Heart left ventricle (tissue), 16 donors: Measurements from ENCODE around the gene KSR2. TPM values are rescaled to one million over a fixed set of nuclear protein-coding genes. Genes with fewer than 3 reads are reported as not detected.
"Not testable (repeated sequence)": the region's sequence is repeated elsewhere in the genome, so short reads cannot be mapped to it uniquely, and the experiment has no call there.

Source experiments
- ATAC-seq, 4 donors: fragments of 200-7000 bp; cut with Tn5 transposase; one replicate each; pipeline ENCODE4 v1.9.1; 2020 to 2022; ENCODE audit warnings: moderate library complexity in 4 of 4, mild to moderate bottlenecking in 3 of 4, moderate number of reproducible peaks in 1 of 4
- DNase-seq, 5 donors: peaks; one replicate each; pipeline ENCODE4 v3.0.0-alpha.2; 2020
- H3K27ac ChIP-seq, 12 donors: fragments of 200-600 bp; sonication (generic) in 4 of 12; one replicate each; pipeline versions ENCODE4 v1.5.0 to v1.8.0; 2016 to 2022; ENCODE audit warnings: mild to moderate bottlenecking in 2 of 12
- H3K27me3 ChIP-seq, 9 donors: fragments of 200-600 bp; sonication (generic) in 2 of 9; one replicate each; pipeline versions ENCODE4 v1.5.1 to v1.8.0; 2016 to 2022; ENCODE audit warnings: mild to moderate bottlenecking in 3 of 9
- H3K36me3 ChIP-seq, 9 donors: fragments of 200-600 bp; sonication (generic) in 2 of 9; one replicate each; pipeline versions ENCODE4 v1.5.0 to v1.8.0; 2018 to 2022; ENCODE audit warnings: mild to moderate bottlenecking in 2 of 9
- H3K4me1 ChIP-seq, 12 donors: fragments of 200-600 bp; sonication (generic) in 4 of 12; one replicate each; pipeline versions ENCODE4 v1.5.0 to v1.8.0; 2016 to 2022; ENCODE audit warnings: mild to moderate bottlenecking in 3 of 12
- H3K4me3 ChIP-seq, 12 donors: fragments of 200-600 bp; sonication (generic) in 4 of 12; one replicate each; pipeline versions ENCODE4 v1.5.0 to v1.8.0; 2017 to 2022; ENCODE audit warnings: mild to moderate bottlenecking in 9 of 12, moderate library complexity in 4 of 12
- H3K9me3 ChIP-seq, 12 donors: fragments of 200-600 bp; sonication (generic) in 4 of 12; one replicate each; pipeline versions ENCODE4 v1.5.0 to v1.8.0; 2016 to 2022; ENCODE audit warnings: mild to moderate bottlenecking in 1 of 12
- CTCF ChIP-seq, 12 donors: fragments of 200-600 bp; sonication (generic) in 4 of 12; IDR thresholded peaks; one replicate each; pipeline versions ENCODE4 v1.5.0 to v1.8.0; 2018 to 2022; ENCODE audit warnings: antibody characterized with exemption in 12 of 12, mild to moderate bottlenecking in 5 of 12
- POLR2A ChIP-seq, 2 donors: fragments of 450-650 bp; IDR thresholded peaks; one replicate each; pipeline ENCODE4 v1.6.1; 2017; ENCODE audit warnings: antibody characterized with exemption in 2 of 2, mild to moderate bottlenecking in 2 of 2, moderate library complexity in 2 of 2
- whole genome bisulfite sequencing, 4 donors: extraction: QIAGEN DNeasy Blood & Tissue Kit in 2 of 4; methylation state at CpG; one replicate each; pipeline versions ENCODE4 v1.1.5 to v1.1.7; 2013 to 2018; 5-methylcytosine and 5-hydroxymethylcytosine counted together
- intact Hi-C, 10 donors: fragments of 100-400 bp; cut with DNase I; formaldehyde crosslinking; loops; one replicate each; pipeline versions ENCODE4 v1.11.1 to v1.14.2; 2022
- polyA plus RNA-seq, 2 donors: library from polyadenylated mRNA; stranded (reverse); fragments of 200-250 nt; gene quantifications; one replicate each; pipeline ENCODE4 v1.2.3, GENCODE V29; 2013
- total RNA-seq, 9 donors: library from RNA; depleted of rRNA in 2 of 9; stranded (reverse); fragments of >200 nt in 2 of 9; fragmentation: NEBNext Ultra II Directional in 3 of 9; extraction: Animal tissue kit (Norgen Biotek cat#: 25700) in 3 of 9; gene quantifications; one replicate each; pipeline versions ENCODE4 v1.1.0 to v1.2.4, GENCODE V29; 2016 to 2023
- donor health status: ischemic (EF 13 %, LVEDD 7.1; RV severe dilation, severe dysfunction).
- donor health status: healthy with polysubstance abuse.
- donor health status: DM: no; HTN: yes; CAD: no.
- donor health status: DM: no; HTN: no; CAD: no.
- donor health status: ischemic (EF 25% LVEDD 6.9; RV normal size, moderate dysfunction).
- donor health status: ischemic (EF 25% LVEDD 5.7; RV mildly dilated, moderate dysfunction).
- donor health status: healthy.
- donor health status: DM: yes; HTN: yes; CAD: no.
- donor health status: ischemic (EF 35%, LVEDD 5.7; RV mildly dilated, moderate dysfunction).
- donor health status: nonischemic (EF 11% LVEDD 7.7; RV severe dilation, severe dysfunction).
- donor health status: DM: yes; HTN: yes; CAD: no.
- donor health status: PGD.
- donor health status: ischemic (EF 29% LVEDD 5.4; RV normal size, mild dysfunction).
- donor health status: nonischemic (EF 23%, LVEDD 6.1; RV moderate dilation, normal function).

Gene KSR2
- total and polyA plus RNA-seq, 11 donors, result under 0.01 to 0.02 (median 0.02) TPM; not detected in 8

- intact Hi-C loops, result loop anchor here in 1 of 10 donors (10.0 kb wide), 1 partner anchor 137 kb away; no protein-coding TSS in a partner anchor
- 90 to 99% (median 97%) methylated on average over 3 of the region's 3 CpGs for WGBS, 4 donors
Measured at GRCh38 chr12:118011377-118011776, 42.6 kb upstream of the KSR2 start.

GRCh38 chr12:118010903-118011302, 42.1 kb upstream of the KSR2 start:
- no peaks in the 10 kb centered on the region for H3K27me3 ChIP-seq
- TF ChIP-seq CTCF (IDR thresholded peaks at IDR 0.05) (no peak), POLR2A (IDR thresholded peaks at IDR 0.05) (no peak)
- 92 to 98% (median 96%) methylated on average over 3 of the region's 3 CpGs for WGBS, 4 donors
- intact Hi-C loops, result loop anchor here in 1 of 10 donors (10.0 kb wide), 1 partner anchor 136 kb away; no protein-coding TSS in a partner anchor
- H3K4me3 ChIP-seq, result no peak overlapping the region
- no peaks in the 10 kb centered on the region for H3K36me3 ChIP-seq
- DNase-seq (no peak), ATAC-seq (no peak)
- no peaks in the 10 kb centered on the region for H3K9me3 ChIP-seq
- H3K27ac ChIP-seq, result no peak overlapping the region
- H3K4me1 ChIP-seq, result peaks cover 0 to 4% (median under 1%) of the 10 kb centered on the region in 12 donors

More at GRCh38 chr12:118011377-118011776, 42.6 kb upstream of the KSR2 start:
- Histone ChIP-seq H3K4me3 (no peak overlapping the region), H3K9me3 (no peaks in the 10 kb centered on the region), H3K4me1 (peaks cover 0 to 7% (median 4%) of the 10 kb centered on the region in 12 donors), H3K36me3 (no peaks in the 10 kb centered on the region), H3K27me3 (no peaks in the 10 kb centered on the region), H3K27ac (no peak overlapping the region)
- no peak for TF ChIP-seq CTCF (IDR thresholded peaks at IDR 0.05)
- TF ChIP-seq POLR2A (IDR thresholded peaks at IDR 0.05), result no peak
- ATAC-seq (no peak), DNase-seq (no peak)

GRCh38 chr12:117999806-118000205, 31.0 kb upstream of the KSR2 start:
- intact Hi-C loops, H3K27ac ChIP-seq, H3K27me3 ChIP-seq, DNase-seq, H3K4me3 ChIP-seq, H3K36me3 ChIP-seq, H3K4me1 ChIP-seq, ATAC-seq, H3K9me3 ChIP-seq: not testable (repeated sequence)
- WGBS, 4 donors, result 53 to 63% (median 59%) methylated on average over 2 of the region's 2 CpGs

GRCh38 chr12:117998719-117999118, 29.9 kb upstream of the KSR2 start:
- Histone ChIP-seq H3K4me1 (no peaks in the 10 kb centered on the region), H3K36me3 (no peaks in the 10 kb centered on the region), H3K9me3 (peaks cover 0 to 11% (median 0%) of the 10 kb centered on the region in 12 donors), H3K4me3 (no peak overlapping the region), H3K27ac (no peak overlapping the region), H3K27me3 (no peaks in the 10 kb centered on the region)
- TF ChIP-seq CTCF (IDR thresholded peaks at IDR 0.05), result no peak
- TF ChIP-seq POLR2A (IDR thresholded peaks at IDR 0.05), result no peak
- DNase-seq, result no peak
- ATAC-seq, result no peak
- 86 to 96% (median 92%) methylated on average over 2 of the region's 2 CpGs for WGBS, 4 donors
- intact Hi-C loops, result no loop called here
